Gastrocnemius medialis (tissue), 4 donors: ENCODE data around the gene ARHGEF17.

Experiments used
- POLR2A ChIP-seq, 2 donors: fragments of 450-650 bp; IDR thresholded peaks; one replicate each; pipeline ENCODE4 v1.6.1; 2017; ENCODE audit warnings: antibody characterized with exemption in 2 of 2, mild to moderate bottlenecking in 2 of 2, moderate library complexity in 2 of 2
- TF ChIP-seq, protein P1 (sequence below), 5 experiments: fragments of 450-650 bp in 3 of 5; fragments of 200-600 bp in 2 of 5; sonication (generic) in 2 of 5; IDR thresholded peaks in 4 of 5; conservative IDR thresholded peaks in 1 of 5; 1 replicate in 4 of 5; 2 replicates in 1 of 5; pipeline ENCODE4 v1.5.1; 2016 to 2019; ENCODE audit warnings: antibody characterized with exemption in 5 of 5, mild to moderate bottlenecking in 3 of 5, moderate library complexity in 3 of 5

GRCh38 chr11:73392108-73393010, 84.3 kb downstream of the ARHGEF17 start:
- no peak for TF ChIP-seq POLR2A (IDR thresholded peaks at IDR 0.05)
- TF ChIP-seq, protein P1, sequence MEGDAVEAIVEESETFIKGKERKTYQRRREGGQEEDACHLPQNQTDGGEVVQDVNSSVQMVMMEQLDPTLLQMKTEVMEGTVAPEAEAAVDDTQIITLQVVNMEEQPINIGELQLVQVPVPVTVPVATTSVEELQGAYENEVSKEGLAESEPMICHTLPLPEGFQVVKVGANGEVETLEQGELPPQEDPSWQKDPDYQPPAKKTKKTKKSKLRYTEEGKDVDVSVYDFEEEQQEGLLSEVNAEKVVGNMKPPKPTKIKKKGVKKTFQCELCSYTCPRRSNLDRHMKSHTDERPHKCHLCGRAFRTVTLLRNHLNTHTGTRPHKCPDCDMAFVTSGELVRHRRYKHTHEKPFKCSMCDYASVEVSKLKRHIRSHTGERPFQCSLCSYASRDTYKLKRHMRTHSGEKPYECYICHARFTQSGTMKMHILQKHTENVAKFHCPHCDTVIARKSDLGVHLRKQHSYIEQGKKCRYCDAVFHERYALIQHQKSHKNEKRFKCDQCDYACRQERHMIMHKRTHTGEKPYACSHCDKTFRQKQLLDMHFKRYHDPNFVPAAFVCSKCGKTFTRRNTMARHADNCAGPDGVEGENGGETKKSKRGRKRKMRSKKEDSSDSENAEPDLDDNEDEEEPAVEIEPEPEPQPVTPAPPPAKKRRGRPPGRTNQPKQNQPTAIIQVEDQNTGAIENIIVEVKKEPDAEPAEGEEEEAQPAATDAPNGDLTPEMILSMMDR (IDR thresholded peaks at IDR 0.05 in 4 of 5, conservative IDR thresholded peaks at IDR 0.05 in 1 of 5), result no peak
